ENCODE measurements around the gene SYPL2.

GRCh38 chr1:109457819-109458218 lies 8.5 kb upstream of the SYPL2 start:
- TF ChIP-seq, protein P1, sequence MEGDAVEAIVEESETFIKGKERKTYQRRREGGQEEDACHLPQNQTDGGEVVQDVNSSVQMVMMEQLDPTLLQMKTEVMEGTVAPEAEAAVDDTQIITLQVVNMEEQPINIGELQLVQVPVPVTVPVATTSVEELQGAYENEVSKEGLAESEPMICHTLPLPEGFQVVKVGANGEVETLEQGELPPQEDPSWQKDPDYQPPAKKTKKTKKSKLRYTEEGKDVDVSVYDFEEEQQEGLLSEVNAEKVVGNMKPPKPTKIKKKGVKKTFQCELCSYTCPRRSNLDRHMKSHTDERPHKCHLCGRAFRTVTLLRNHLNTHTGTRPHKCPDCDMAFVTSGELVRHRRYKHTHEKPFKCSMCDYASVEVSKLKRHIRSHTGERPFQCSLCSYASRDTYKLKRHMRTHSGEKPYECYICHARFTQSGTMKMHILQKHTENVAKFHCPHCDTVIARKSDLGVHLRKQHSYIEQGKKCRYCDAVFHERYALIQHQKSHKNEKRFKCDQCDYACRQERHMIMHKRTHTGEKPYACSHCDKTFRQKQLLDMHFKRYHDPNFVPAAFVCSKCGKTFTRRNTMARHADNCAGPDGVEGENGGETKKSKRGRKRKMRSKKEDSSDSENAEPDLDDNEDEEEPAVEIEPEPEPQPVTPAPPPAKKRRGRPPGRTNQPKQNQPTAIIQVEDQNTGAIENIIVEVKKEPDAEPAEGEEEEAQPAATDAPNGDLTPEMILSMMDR (IDR thresholded peaks at IDR 0.05; ENCODE audit: extremely low read depth in 1 of 2, insufficient read depth in 1 of 2, low read depth in 1 of 2, low read length in 2 of 2): no peak
- TF ChIP-seq EZH2 (IDR thresholded peaks at IDR 0.05; ENCODE audit: borderline replicate concordance, low read depth, low read length, severe bottlenecking) (no peak), FOS (IDR thresholded peaks at IDR 0.05; ENCODE audit: borderline replicate concordance, insufficient read depth, low read length) (no peak)
